ENCODE data around the gene ADAP1.

DNA sequence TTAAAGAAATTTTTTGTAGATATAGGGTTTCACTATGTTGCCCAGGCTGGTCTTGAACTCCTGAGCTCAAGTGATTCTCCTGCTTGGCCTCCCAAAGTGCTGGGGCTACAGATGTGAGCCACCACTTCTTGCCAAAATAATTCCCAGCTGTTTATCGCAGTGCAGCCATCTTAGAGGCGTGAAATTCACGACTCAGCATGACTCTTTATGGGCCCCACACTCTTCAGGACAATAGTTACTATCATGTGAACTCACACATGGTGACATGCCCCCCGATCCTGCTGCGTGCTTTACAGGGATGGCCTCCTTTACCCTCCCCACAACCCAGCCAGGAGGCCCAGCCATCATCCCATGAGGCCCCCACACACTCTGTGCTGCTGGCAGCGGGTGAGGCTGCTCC, 16.3 kb upstream of the ADAP1 start:
- TF ChIP-seq, protein P1, sequence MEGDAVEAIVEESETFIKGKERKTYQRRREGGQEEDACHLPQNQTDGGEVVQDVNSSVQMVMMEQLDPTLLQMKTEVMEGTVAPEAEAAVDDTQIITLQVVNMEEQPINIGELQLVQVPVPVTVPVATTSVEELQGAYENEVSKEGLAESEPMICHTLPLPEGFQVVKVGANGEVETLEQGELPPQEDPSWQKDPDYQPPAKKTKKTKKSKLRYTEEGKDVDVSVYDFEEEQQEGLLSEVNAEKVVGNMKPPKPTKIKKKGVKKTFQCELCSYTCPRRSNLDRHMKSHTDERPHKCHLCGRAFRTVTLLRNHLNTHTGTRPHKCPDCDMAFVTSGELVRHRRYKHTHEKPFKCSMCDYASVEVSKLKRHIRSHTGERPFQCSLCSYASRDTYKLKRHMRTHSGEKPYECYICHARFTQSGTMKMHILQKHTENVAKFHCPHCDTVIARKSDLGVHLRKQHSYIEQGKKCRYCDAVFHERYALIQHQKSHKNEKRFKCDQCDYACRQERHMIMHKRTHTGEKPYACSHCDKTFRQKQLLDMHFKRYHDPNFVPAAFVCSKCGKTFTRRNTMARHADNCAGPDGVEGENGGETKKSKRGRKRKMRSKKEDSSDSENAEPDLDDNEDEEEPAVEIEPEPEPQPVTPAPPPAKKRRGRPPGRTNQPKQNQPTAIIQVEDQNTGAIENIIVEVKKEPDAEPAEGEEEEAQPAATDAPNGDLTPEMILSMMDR (conservative IDR thresholded peaks at IDR 0.05; ENCODE audit: low read length) = no peak
- TF ChIP-seq EZH2phosphoT487 (IDR thresholded peaks at IDR 0.05; ENCODE audit: borderline replicate concordance) = no peak

Data from Loucy (cell line).